Osteoblast (primary cell): ENCODE results near the gene MEGF9. TPM values are rescaled to one million over a fixed set of nuclear protein-coding genes. Genes with fewer than 3 reads are reported as not detected.

Experiments used
- DNase-seq: peaks from one replicate; pipeline ENCODE4 v3.0.0; 2011; ENCODE audit warnings: low spot score, mixed read lengths; ENCODE audit not compliant: insufficient read length; ENCODE audit errors: missing footprints
- H2AFZ ChIP-seq: 2 replicates; pipeline ENCODE4 v1.6.0; 2011; ENCODE audit warnings: mild to moderate bottlenecking, low read length
- H3K27ac ChIP-seq: 2 replicates; pipeline ENCODE4 v1.5.1; 2011; ENCODE audit warnings: mild to moderate bottlenecking, low read depth, low read length, moderate library complexity
- H3K27me3 ChIP-seq: 2 replicates; pipeline ENCODE4 v1.6.0; 2012; ENCODE audit warnings: mild to moderate bottlenecking, control low read depth, inconsistent platforms, low read length, moderate library complexity; ENCODE audit not compliant: insufficient read depth
- H3K36me3 ChIP-seq: 2 replicates; pipeline ENCODE4 v1.5.1; 2011; ENCODE audit warnings: mild to moderate bottlenecking, low read length, control low read depth, moderate library complexity; ENCODE audit not compliant: insufficient read depth
- H3K4me1 ChIP-seq: 2 replicates; pipeline ENCODE4 v1.5.1; 2011; ENCODE audit warnings: mild to moderate bottlenecking, low read length, control low read depth, moderate library complexity; ENCODE audit not compliant: insufficient read depth
- H3K4me2 ChIP-seq: 2 replicates; pipeline ENCODE4 v1.6.0; 2011; ENCODE audit warnings: mild to moderate bottlenecking, low read length; ENCODE audit not compliant: insufficient read depth
- H3K4me3 ChIP-seq: fragments of 200-600 bp; sonication (generic); 3 replicates; pipeline ENCODE4 v1.5.1; 2012; ENCODE audit warnings: mild to moderate bottlenecking, low read length, inconsistent platforms; ENCODE audit not compliant: insufficient read depth
- H3K79me2 ChIP-seq: 2 replicates; pipeline ENCODE4 v1.6.0; 2012; ENCODE audit warnings: mild to moderate bottlenecking, low read length, control low read depth, inconsistent platforms; ENCODE audit not compliant: insufficient read depth
- H3K9me3 ChIP-seq: 2 replicates; pipeline ENCODE4 v1.5.1; 2011; ENCODE audit warnings: low read depth, low read length, control low read depth
- H4K20me1 ChIP-seq: 2 replicates; pipeline ENCODE4 v1.6.0; 2012; ENCODE audit warnings: mild to moderate bottlenecking, low read length, control low read depth; ENCODE audit not compliant: insufficient read depth
- total RNA-seq: library from RNA; depleted of rRNA; stranded (reverse); fragments of >200 nt; gene quantifications from 2 replicates; pipeline ENCODE4 v1.2.3, GENCODE V29; 2012
- TF ChIP-seq, protein P1 (sequence below): IDR thresholded peaks from 2 replicates; pipeline ENCODE4 v1.5.1; 2011; ENCODE audit warnings: mild to moderate bottlenecking, low read depth, low read length, moderate library complexity; ENCODE audit errors: extremely low read depth

MEGF9 gene
- total RNA-seq, 1 donor = 10.9 TPM

DNA sequence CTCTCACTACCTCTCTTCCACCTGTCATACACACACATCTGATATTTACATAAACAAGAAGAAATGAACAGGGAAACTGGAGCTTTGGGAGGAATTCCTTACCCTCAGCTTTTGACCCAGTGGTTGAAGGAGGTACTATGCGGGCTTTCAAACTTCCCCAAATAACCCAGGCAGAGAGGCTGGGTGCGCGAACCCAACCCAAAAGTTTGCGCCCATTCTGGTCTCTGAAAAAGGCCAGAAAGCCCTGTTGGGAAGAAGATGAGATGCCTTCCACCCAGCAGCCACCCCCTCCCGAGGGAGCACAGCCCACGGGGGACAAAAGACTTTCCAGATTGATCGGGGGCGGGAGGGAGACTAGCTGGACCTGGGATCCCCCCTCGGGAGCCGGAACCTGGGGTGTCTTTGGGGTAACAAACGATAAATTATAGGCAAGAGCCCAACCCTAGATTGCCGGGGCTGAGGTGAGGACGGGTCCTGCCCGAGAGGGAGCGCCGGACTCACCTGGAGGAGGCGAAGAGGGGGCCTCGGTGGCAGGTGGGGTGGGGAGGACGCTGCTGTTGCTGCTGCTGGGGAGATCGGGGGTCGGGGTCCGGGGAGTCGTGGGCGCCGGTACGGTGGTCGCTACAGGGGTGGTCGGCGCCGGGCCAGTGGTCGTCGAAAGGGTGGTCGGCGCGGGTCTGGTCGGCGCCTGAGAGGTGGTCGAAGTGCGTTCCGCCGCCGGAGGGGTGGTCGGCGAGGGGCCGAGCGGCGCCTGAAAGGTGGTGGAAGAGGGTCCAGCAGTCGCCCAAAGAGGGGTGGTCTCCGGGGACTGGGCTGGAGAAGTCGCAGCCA is 798 bp downstream of the MEGF9 start:
- peak overlapping the region; percentile 83 for H3K4me2 ChIP-seq
- H3K4me1 ChIP-seq = peaks cover 42% of the 10 kb centered on the region
- no peaks in the 10 kb centered on the region for H4K20me1 ChIP-seq
- no peaks in the 10 kb centered on the region for H3K27me3 ChIP-seq
- no peaks in the 10 kb centered on the region for H3K9me3 ChIP-seq
- H2AFZ ChIP-seq = peak overlapping the region; percentile 67
- H3K4me3 ChIP-seq = peak overlapping the region; percentile 88
- no peaks in the 10 kb centered on the region for H3K36me3 ChIP-seq
- peak; percentile 81 for DNase-seq
- peak overlapping the region; percentile 11 for H3K27ac ChIP-seq
- TF ChIP-seq, protein P1, sequence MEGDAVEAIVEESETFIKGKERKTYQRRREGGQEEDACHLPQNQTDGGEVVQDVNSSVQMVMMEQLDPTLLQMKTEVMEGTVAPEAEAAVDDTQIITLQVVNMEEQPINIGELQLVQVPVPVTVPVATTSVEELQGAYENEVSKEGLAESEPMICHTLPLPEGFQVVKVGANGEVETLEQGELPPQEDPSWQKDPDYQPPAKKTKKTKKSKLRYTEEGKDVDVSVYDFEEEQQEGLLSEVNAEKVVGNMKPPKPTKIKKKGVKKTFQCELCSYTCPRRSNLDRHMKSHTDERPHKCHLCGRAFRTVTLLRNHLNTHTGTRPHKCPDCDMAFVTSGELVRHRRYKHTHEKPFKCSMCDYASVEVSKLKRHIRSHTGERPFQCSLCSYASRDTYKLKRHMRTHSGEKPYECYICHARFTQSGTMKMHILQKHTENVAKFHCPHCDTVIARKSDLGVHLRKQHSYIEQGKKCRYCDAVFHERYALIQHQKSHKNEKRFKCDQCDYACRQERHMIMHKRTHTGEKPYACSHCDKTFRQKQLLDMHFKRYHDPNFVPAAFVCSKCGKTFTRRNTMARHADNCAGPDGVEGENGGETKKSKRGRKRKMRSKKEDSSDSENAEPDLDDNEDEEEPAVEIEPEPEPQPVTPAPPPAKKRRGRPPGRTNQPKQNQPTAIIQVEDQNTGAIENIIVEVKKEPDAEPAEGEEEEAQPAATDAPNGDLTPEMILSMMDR = peak; percentile 26
- peaks cover 46% of the 10 kb centered on the region for H3K79me2 ChIP-seq

DNA sequence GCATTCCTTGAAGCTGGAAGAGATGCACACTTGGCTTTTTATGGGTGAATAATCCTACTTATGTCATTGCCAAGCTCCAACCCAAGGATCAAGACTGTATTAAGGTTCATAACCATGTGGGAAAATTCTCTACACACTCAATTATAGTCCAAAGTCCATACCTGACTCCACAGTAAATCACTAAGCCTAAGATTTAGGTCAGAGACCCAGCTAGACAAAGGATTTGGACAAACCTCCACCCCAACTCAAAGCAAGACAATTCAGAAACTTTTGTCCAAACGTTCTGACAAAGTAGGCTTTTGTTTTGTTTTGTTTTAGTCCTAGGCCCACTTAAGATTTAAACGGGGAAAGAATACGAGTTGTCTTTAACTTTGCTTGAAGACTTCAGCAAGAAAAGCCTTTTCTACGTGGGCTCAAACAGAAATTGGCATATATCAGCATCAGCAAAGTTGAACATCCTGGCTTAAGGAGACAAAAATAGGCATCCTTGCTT is 1.7 kb downstream of the MEGF9 start:
- no peak for DNase-seq
- Histone ChIP-seq H3K4me3 (peak overlapping the region; percentile 88), H3K27me3 (no peaks in the 10 kb centered on the region), H3K27ac (peak overlapping the region; percentile 46), H3K9me3 (no peaks in the 10 kb centered on the region), H2AFZ (peak overlapping the region; percentile 66), H3K79me2 (peaks cover 52% of the 10 kb centered on the region), H3K4me1 (peaks cover 42% of the 10 kb centered on the region), H3K4me2 (peak overlapping the region; percentile 83), H3K36me3 (no peaks in the 10 kb centered on the region), H4K20me1 (no peaks in the 10 kb centered on the region)
- TF ChIP-seq, protein P1 = no peak

DNA sequence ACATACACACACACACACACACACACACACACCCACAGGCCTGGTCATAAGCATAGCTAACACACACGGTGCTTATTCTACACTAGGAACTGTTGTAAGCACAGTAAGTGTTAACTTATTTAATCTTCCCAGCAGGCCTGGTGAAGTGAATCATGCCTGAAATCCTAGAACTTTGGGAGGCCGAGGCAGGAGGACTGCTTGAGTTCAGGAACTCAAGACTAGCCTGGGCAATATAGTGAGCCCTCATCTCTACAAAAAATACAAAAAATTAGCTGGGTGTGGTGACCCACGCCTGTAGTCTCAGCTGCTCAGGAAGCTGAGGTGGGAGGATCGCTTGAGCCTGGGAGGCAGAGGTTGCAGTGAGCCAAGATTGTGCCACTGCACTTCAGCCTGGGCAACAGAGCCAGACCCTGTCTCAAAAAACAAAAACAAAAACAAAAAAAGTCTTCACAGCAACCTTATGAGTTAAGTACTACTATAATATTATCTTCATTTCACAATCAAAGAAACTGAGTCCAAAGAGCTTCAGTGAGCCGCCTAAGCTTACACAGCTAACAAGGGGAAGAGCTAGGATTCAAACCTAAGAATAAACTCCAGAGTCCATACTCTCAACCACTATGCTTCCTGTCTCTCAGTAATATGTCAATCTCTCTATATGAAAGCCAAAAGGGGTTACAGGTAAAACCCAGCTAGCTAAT is 2.3 kb downstream of the MEGF9 start:
- Histone ChIP-seq H2AFZ (peak overlapping the region; percentile 66), H3K27ac (peak overlapping the region; percentile 46), H3K4me1 (peaks cover 42% of the 10 kb centered on the region), H3K4me3 (peak overlapping the region; percentile 88), H3K9me3 (no peaks in the 10 kb centered on the region), H3K36me3 (no peaks in the 10 kb centered on the region), H3K79me2 (peaks cover 55% of the 10 kb centered on the region), H4K20me1 (no peaks in the 10 kb centered on the region), H3K27me3 (no peaks in the 10 kb centered on the region), H3K4me2 (peak overlapping the region; percentile 83)
- DNase-seq = no peak
- TF ChIP-seq, protein P1 = no peak

DNA sequence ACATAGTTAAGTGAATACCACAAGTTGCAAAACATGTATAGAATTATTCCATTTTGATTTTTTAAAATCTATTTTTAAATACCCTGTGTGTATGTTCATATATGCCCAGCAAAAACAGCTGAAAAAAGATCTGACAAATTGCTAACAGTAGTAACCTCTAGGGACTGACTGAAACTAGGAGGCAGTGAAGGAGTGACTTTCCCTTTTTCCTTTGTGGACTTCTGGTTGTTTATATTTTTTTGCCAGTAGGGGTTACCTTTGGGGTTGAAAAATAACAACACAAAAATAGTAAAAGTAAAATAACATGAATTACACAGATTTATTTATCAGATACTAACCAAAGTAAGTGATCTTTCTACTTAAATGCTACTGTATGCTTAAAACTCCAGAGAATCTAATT is 2.9 kb downstream of the MEGF9 start:
- Histone ChIP-seq H3K9me3 (no peaks in the 10 kb centered on the region), H3K4me1 (peaks cover 42% of the 10 kb centered on the region), H3K27me3 (no peaks in the 10 kb centered on the region), H2AFZ (no peak overlapping the region), H3K36me3 (no peaks in the 10 kb centered on the region), H3K4me2 (peak overlapping the region; percentile 83), H3K4me3 (peak overlapping the region; percentile 88), H3K27ac (peak overlapping the region; percentile 38), H4K20me1 (no peaks in the 10 kb centered on the region), H3K79me2 (peaks cover 59% of the 10 kb centered on the region)
- TF ChIP-seq, protein P1 = no peak
- DNase-seq = peak; percentile 73
